Stimulated activated CD8-positive, alpha-beta memory T cell treated with anti-CD3 and anti-CD28 coated beads, Interleukin-2, amount 100 ng/mL, for 1 hour (primary cell): ENCODE measurements around the gene PRPF6.

Source experiments
- DNase-seq, 2 donors: peaks; one replicate each; pipeline ENCODE4 v3.0.0-alpha.2; 2020; ENCODE audit warnings: low read depth in 2 of 2

Gene PRPF6

DNA sequence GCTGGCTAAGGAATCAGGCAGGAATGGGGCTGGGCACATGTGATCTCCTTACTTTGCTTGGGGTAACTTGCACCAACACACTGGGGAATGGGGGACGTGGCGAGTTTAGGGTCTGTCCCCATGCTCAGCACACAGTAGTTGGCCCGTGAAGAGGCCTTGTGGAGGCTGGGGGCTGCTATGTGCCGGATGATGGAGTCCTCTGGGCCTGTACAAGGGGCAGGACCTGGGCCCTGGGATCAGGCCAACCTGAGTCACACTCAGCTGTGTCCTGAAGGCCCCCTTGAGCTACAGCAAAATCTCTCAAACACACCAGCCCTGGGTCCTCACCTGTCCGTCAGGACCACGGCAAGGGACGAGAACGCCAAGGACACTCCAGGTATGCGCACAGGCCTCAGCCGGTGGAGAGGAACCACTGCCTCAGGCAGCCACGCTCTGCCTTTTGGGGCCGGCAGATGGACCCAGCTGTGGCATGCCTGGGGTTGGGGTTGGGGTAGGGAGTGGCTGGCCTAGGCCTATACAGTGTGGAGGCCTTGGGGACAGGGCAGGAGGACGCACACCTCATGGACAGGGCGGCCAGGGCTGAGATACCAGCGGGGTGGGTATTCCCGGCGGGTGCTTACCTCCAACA is 35.8 kb upstream of the PRPF6 start:
- no peak for DNase-seq

DNA sequence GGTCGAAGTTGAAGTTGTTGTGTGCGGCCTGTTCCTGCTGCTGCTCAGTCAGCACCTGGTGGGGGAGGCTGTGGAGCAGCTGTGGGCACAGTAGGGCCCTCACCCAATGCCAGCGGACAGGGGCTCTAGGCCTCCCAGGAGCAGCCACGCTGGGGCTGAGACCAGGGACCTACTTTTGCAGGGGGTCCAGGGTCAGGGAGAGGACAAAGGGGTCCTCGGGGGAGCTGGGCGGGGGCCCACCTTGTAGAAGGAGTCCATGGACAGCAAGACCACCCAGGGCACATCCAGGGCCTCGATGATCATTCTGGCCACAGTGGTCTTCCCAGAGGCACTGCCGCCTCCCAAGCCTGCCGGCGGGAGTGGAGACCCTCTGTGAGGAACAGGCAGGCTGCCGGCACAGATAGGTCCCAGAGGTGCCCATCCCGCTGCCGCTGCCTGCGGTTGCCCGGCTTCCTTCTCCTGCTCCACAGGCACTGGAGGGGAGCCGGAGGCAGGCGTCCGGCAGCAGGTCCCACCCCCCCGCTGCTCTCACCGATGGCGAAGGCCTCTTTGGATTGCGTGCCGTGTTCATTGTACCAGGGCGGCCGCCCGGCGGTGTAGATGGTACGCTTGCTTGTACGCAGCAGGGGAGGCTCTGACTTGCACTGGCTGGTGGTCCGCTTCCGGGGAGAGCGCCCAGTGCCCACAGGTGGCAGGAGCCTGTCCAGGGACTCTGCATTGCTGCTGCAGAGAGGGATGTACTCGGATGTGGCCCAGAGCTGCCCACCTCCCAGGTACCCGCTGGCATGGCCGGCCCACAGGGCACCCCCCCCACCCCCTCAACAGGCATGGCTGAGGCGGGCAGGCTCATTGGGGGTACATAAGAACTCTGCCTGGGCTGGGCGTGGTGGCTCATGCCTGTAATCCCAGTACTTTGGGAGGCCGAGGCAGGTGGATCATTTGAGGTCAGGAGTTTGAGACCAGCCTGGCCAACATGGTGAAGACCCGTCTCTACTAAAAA is 34.7 kb upstream of the PRPF6 start:
- no peak for DNase-seq

DNA sequence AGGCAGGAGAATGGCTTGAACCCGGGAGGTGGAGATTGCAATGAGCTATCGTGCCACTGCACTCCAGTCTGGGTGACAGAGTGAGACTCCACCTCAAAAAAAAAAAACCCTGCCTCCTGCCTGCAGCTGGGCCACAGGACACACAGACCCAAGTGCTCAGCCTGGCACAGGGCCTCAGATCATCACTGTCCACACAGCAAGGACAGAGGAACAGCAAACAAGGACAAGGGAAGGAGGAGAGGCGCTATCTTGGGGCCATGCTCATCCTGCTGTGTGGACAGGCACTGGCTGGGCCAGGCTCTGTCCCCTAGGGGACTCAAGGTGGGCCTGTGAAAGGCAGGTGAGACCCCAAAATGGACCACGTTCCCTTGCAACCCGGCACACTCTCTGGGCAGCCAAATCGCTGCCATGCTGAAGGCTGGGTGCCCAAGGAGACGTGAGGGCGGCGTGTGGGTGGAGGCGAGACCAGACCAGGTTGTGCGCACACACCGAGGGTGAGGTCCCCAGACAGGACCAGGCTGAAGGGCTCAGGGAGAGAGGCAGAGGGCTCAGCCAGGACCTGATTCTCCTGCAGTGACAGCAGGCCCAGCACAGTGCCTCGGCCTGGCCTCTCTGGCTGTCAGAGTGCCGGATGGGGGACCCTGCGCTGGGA is 33.8 kb upstream of the PRPF6 start:
- no peak for DNase-seq

DNA sequence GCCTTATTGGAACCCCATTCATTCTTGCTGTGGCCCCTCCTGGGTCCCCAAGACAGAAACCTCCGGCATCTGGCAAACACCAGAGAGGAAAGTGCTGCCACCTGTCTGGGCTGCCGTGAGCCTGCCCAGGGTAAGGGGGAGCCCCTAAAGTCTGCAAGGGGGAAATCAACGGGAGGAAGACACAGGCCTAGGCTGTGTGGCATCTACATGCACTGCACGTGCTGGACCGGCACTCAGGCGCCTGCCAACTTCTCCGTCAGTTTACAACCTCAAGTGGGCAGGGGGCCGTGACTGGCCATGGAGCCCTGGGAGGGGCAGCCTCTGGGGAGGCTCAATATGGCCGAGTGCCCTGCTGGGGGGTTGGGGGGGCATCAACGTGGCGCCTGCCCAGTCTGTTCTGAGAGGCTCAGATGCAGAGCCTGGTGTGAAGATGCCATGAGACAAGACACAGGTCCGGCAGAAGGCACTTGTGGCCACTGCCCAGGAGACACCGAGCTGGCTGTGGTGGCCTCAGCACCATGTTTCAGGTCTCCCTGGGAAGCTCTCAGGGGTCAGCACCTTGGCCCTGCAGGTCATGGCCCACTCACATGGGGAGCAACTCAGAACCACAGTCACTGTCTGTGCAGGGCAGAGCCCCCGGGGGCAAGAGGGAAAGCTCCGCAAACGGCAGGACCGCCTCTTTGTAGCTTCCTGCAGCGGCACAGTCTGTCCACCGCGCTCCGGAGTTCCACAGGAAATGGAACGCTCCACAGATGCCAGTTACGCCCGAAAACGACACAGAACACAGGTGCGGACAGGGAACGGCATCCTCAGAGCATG is 33.1 kb upstream of the PRPF6 start:
- DNase-seq, result no peak

DNA sequence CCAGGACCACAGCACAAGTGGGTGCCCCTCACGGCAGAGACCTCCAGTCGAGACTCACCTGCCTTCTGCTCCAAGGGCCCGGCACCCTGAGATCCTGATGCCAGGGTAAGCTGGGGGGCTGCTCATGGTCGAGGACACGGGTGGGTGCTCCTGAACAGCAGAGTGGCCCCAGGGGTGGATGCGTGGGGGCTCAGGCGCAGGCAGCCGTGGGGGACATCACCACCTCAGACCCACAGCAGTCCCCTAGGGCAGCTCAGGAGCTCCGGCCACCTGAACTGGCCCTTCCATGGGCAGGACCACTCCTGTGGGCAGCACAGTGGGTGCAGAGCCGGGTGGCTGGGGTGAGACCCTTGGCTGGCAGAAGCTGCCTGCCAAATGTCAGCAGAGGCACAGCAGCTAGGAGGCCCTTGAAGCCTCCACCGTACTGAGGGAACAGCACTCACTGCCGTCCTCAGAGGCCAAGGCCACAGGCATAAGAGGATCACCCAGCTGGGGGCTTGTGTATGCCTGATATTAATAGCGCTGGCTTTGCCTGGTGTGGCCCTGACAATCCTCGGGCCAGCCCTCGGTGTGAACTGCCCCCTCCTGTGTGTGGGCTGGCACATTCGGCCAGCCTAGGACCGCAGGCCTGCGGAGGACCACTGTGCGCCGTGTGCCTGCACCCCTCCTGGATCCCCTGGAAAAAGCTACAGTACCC is 30.1 kb upstream of the PRPF6 start:
- DNase-seq, result no peak

DNA sequence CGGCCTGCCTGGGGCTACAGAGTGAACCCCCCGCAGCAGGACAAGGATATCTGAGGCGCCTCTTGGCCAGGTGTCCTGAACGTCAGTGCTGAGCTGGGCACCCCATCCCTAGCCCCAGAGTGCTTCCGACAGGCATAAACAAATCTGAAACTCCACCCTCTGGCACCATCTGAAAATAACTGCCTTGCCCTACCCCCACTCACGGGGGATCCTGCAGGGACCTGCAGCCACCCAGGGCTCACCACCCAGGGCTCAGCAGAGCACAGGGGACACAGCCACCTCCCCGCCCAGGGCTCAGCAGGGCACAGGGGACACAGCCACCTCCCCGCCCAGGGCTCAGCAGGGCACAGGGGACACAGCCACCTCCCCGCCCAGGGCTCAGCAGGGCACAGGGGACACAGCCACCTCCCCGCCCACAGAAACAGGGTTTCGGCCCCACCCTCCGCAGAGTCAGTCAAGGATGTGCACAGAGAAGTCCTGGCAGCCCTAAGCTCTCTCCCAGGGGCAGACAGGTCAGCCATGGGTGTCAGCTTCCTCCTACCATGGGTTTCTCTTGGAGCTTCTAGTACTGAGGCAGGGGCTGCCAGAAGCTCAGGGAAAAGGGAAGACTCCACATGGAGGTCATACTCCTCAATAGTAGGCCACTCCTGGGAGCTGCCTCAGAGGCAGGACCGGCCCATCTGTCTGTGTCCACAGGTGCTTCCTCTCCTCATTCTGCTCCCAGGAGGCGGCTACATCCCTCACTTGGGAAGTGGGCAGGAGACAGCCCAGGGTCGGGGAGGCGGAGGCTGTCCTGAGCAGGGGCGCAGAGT is 29.3 kb upstream of the PRPF6 start:
- no peak for DNase-seq

DNA sequence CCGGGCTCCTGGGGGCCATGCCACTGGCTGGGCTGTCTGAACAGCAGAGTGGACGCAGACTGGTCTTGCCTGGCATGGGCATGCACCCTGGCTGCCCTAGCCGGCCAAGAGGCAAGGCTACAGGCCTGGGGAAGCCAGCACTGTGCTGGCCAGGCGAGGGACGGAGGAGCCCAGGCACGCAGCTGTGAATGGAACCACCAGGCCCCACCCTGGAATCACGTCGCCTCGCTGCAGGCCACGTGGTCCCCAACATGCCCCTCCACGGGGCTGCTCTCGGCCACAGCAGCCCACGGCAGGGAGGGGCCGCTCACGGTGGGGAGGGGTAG is 28.8 kb upstream of the PRPF6 start:
- no peak for DNase-seq

DNA sequence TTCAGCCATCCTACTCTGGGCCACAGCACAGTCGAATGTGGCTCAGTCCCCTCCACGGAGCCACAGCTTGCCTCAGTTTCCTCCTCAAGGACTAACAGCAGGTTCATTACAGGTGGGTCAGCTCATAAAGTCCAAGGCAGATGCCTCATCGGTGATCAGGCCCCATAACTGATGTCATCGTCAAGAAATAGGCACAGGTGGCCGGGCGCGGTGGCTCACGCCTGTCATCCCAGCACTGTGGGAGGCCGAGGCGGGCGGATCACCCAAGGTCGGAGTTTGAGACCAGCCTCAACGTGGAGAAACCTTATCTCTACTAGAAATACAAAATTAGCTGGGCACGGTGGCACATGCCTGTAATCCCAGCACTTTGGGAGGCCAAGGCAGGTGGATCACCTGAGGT is 28.2 kb upstream of the PRPF6 start:
- DNase-seq, result no peak

DNA sequence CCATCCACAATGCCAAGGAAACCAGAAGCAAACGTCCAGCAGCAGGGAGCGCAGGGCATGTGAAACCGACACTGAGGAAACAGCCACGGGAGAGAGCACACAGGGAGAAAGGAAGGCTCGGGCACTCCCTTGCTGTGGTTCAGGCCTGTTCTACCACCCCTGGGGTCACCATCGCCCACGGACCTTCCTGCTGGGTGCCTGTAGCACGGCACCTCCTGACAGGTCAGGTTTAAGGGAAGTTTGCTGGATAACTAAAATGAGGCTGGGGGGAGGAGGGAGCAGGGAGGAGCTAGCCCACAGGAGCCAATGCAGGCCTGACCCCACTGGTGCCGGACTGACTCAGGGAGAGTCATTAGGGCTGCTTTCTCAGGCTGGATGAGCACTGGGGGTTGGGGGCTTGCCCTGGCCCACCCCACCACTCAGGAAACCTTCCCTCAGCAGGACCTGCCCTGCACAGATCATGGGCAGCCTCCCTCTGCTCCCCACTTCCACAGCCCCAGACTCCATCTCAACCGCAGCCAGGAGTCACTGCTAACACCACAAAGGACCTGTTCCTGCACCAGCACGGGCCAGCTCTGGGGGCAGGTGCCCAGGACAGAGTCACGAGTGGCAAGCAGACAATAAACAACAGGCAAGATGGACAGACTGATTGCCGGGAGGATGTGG is 27.0 kb upstream of the PRPF6 start:
- no peak for DNase-seq

DNA sequence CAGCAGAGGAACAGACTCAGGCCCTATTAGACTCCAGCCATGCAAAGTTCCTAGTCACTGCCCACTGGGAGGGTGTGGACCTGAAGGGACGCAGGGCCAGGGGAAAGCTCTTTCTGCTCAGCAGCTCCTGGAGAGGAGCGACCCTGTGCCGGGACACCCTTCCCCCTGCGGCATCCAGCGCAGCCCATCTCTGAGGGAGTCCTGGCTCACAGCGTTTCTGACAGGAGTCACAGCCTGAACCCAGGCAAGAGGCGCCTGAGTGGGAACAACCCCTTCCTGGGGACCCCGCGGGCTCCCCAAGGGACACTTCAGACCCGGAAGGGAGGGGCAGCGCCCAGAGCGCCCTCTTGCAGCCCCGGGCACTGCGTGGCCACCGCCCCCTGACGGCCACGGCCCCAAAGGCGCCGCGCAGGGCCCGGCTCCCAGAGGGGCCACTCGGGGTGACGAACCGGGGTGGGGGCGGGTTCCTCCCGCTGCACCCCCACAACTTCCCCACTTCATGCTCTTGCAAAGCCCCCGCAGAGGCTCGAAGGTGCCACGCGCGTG is 25.6 kb upstream of the PRPF6 start:
- DNase-seq, result no peak

DNA sequence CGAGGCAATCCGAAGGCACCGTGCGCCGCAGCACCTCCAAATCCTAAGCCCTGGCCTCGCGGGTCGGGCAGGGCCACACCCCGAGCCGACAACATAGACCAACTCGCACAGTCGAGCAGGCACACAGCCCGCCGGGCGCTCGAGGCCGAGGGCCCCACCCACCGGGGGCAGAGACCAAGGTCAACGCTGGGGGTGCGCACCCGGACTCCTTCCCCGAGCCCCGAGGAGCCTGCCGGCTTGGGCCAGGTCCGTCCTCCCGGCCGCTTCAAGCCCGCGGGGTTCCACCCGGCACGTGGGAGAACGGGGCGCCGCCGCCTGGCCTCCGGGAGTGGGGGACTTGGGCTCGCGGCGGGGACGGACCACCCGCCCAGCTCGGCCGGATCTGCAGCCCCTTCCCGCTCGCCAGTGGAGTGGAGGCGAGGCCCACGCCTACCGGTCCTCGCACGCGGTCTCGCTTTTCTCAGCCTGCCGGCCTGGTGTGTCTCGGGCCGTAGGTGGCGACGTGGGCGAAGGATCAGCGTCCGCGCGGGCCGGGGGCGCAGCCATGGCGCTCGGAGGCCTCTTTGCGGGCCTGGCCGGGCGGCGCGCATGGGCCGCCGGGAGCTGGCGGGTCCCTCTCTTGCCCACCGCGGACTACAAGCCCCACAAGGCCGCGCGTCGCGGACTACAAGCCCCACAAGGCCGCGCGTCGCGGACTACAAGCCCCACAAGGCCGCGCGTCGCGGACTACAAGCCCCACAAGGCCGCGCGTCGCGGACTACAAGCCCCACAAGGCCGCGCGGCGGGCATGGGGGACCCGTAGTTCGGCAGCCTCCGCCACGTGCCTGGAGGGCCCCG is 24.9 kb upstream of the PRPF6 start, which contains the start of gene UCKL1:
TSS of gene UCKL1 (minus strand) at position 590 of the 837 bp plus-strand sequence. CDS start at position 546, 44 bp downstream.
- DNase-seq, result peak; percentile 76 to 81

DNA sequence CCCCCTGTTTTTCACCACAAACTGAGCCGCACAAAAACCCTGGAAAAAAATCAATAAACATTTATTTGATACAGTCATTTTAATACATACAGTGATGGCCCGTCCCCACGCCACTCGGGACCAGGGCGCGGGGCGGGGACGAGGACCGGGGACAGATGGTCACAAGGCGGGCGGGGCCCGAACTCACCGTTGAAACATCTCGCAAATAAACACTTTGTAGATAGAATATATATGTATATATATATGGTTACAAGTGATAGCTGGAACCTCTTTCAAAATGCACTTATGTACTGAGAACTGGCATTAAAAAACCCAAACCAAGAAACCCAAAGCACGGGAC is 24.3 kb upstream of the PRPF6 start:
- DNase-seq, result no peak

DNA sequence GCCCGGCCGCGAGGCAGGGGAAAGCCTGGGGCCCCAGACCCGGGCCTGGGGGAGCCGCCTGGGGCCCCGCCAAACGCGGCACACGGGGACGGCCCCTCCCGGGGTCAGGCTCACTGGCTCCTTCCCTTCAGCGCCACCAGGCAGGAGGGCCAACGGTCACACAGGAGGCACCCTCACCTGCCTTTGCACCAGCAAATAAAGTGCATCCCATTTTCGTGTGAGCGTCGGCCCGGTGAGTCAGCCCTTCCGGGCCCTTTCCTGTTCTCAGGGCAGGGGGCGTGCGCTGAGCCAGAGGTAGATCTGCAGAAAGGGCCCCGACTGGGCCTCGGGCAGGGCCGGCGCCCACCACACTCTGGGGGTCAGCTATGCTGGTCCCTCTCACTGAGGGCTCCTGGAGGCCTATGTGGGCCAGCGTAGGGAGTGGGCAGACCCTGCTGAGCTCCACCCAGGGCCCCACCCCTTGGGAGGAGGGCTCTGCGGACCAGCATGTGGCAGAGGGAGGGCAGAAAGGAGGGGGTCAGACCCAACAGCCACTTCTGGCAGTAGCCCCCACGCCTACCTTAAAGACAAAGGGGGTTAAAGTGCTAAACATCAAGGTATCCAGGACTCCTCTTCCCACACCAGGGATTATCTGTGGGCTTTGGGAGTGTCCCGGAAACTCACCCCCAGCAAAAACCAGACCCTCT is 23.8 kb upstream of the PRPF6 start:
- DNase-seq, result no peak

DNA sequence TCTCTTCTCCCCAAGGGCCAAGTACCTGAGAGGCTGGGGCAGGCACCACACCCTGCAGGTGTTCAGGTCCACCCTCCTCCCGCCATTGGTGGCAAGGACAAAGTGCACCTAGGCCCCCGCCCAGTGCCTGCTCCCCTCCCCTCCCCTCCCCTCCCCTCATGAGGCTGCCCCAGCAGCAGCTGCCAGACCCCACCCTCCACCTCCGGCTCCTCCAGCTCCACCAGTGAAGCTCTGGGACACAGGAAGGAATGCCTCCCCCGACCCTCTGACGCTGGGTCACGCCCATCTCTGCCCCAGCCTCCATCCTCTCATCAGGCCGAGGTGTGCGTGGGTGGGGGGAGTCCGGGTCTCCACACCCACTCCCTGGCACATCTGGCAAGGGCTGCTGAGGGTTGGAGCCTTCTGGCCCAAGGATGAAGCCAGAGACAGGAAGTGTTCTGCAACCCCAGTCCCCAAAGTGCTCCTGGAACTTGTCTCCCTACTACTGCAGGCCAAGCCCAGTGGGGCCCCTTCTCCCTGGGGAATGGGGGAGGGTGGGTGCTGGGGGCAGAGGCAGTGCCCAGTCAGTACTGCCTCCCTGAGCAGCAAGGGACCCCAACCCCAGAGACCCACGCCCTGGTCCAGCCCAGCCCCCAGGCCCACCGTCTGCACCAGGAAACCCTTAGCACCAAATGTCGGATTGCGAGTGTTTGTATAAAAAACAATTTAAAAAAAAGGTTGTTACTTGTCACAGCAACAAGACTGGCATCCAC is 23.1 kb upstream of the PRPF6 start:
- DNase-seq, result no peak

DNA sequence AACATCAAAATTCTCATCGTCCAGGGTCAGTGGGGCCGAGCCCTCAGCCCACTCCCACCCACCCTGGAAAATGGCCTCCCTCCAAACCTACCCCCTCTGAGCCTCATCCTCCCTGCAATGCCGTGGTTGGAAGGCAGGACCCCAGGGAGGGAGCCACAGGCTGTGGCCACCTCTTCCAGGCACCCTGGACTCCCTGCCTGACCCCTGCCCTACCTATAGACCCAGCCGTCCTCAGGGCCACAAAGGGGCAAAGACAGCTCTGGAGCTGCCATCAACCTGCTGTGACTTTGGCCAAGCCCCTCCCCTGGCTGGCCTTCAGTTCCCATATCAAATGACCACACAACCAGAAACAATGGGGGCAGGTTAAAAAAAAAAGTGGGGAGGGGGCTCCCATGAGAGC is 22.5 kb upstream of the PRPF6 start:
- no peak for DNase-seq

DNA sequence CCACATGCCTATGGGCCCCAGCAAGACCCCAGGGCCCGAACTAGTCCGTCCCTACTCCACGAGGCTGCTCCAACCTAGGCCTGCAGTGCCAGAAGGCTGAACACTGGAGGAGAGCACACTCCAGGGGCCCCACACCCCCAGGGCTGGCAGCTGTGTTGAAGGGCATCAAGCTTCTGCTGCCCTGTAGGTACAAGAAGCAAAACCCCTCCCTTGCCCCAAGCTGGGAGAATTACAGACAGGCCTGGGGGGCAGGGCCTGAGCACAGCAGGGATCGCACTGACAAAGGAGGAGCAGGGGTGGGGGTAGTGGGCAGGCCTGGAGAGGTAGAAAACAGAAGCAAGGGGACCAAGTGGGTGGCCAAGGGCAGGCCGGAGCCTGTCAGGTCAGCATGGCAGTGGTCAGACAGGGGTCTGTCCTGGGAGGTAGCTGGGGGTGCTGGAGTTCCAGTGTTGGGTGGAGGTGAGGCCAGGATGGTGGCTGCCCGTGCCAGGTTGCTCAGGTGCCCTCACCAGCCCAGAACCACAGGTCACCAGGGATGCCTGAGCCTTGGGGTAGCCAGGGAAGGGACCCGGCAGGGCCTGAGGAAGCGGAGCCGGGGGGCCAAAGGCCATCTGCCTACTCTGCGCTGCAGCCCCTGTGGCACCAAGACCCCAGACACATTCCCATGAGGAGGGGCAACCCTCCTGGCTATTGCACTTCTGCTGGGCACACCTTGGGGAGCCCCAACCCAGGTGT is 21.8 kb upstream of the PRPF6 start:
- no peak for DNase-seq

DNA sequence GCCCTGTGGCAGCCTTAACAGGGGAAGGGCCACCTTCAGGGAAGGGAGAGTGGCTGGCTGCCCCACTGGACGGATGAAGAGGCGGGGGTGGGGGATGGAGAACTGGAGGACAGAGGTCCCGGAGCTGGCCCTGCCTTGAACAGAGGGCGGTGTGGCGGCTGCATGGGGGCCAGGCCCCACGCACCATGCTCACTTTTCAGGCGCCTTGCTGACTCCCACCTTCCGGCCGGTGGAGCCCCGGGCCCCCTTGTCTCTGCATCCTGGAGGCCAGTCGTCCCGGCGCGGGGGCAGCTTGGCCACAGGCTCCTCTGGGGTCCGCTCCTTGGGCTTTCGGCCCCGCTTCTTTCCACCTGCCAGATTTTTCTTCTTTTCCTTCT is 21.2 kb upstream of the PRPF6 start:
- no peak for DNase-seq
